ENCODE measurements around the gene GSTM5.
"Not testable (repeated sequence)": the region's sequence is repeated elsewhere in the genome, so short reads cannot be mapped to it uniquely, and the experiment has no call there.

GSTM5 gene

DNA sequence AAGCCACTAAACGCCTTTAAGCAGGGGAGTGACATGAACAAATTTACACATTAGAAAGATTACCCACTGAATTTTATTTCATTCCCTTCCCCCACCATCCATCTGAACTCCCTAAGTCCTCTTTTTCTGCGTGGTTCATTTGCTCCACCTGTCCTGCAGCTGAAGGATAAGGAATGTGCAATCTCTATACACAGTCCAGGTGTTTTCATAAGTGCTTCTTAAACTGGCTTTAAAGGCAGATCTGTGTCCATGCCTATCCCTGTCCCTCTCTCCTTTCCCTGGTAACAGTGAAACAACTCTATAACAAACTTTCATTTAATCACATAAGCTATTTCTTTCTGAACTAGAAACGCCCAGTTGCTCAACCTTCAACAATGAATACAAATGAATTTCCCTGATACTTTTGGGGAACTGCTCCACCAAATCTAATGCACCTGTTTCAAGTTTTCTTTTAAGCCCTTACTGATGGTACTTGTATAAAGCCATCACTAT, 20.4 kb downstream of the GSTM5 start:
- DNase-seq = no peak

DNA sequence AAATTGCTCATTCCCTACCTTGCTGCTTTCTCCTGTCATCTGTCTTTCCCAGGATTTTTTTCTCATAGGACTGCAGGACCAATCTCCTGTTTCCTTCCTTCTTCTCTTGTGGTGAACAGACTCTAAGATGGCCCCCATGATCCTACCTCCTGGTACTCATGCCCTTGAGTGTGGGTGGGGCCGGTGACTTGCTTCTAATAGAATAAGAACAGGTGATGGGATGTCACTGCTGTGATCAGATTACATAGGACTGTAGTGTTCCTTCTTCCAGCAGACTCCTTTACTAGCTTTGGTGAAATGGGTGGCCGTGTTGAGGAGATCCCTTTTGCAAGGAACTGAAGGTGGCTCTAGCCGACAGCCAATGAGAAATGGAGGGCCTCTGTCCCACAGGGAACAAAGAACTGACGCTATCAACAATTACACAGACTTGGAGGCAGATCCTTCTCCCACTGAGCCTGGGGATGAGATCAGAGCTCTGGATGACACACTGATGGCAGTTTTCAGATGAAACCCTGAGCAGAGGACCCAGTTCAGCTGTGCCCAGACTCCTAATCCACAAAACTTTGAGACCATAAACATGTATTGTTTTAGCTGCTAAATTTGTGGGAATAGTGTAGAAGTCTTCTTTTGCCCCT, 21.3 kb downstream of the GSTM5 start:
- no peak for DNase-seq

- peak; percentile 78 for DNase-seq
These were observed 27.9 kb downstream of the GSTM5 start for GRCh38 chr1:109739738-109740614.

DNA sequence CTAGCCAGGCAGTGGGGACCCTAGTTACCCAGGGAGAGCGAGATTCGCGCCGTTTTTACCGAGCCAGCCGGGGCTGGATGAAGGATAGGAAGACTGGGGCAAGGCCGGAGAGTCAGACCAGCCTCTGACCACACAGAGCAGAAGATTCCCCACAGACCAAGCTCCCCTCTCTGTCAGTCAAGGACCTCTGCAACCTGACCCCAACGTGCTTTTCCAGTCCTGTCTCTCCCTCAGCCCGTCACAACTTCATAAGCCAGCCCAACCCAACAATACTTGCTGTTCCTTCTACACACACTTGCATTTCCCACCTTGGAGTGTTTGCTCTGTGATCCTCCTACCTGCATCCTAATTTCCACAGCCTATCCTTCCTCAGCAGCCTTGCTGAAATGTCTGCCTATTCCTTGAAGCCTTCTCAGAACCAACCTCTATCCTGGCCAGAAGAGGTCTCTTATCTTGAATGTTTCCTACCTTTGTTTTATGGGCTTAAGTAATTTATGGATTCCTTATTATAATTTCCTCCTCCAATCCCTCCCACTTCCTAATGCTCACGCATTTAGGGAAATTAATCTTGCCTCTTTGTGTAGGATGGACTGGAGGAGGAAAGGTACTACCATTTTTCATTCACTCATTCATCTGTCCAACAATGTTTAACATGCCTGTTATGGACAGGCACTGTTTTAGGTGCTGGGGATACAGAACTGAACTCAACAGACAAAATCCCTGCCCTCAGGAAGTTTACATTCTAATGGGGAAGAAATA, 28.7 kb downstream of the GSTM5 start, which contains the start of gene GSTM3:
Gene GSTM3 (minus strand): TSS at position 424 of the 759 bp plus-strand sequence. CDS start 751 bp downstream, outside the sequence.
- no peak for DNase-seq

GRCh38 chr1:109748311-109748710, 36.3 kb downstream of the GSTM5 start:
- not testable (repeated sequence) for DNase-seq

- DNase-seq = no peak
These were observed 37.2 kb downstream of the GSTM5 start for GRCh38 chr1:109749221-109749620.

- no peak for DNase-seq
These were observed 38.3 kb downstream of the GSTM5 start for GRCh38 chr1:109750241-109750882.

DNA sequence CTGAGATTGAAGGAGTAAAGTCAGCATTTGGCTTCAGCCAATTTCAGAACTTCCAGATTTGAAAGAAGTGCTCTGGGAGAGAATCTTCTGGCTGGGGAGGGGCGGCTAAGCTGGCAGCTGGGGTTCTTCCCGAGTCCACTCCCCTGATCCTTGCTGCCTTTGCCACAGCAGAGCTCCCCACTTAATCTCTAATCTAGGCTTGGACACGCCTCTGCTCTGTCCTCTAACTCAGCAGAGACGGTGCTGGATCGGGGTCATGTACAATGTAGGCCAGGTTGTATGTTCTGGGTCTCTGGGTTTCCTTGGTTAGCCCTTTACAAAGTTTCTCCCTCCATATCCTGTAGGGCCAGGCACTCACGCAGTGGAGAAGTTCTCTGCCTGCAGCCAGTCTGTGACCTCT, 38.9 kb downstream of the GSTM5 start:
- DNase-seq = no peak

GRCh38 chr1:109751531-109752260, 39.6 kb downstream of the GSTM5 start:
- DNase-seq = no peak

GRCh38 chr1:109754738-109755137, 42.7 kb downstream of the GSTM5 start:
- no peak for DNase-seq

DNA sequence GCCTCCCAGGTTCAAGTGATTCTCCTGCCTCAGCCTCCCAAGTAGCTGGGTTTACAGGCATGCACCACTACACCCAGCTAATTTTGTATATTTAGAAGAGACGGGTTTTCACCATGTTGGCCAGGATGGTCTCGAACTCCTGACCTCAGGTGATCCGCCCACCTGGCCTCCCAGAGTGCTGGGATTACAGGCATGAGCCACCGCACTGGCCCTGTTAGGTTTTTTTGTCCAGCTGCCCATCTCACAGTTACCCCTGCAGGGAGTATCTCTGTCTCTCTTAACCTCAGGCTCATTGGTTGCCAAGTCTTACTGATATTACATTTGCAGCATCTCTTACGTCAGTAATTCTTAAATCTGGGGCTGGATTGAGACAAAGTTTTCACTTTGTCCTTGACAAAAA, 44.3 kb downstream of the GSTM5 start:
- not testable (repeated sequence) for DNase-seq

GRCh38 chr1:109756848-109757521, 44.9 kb downstream of the GSTM5 start:
- no peak for DNase-seq

DNA sequence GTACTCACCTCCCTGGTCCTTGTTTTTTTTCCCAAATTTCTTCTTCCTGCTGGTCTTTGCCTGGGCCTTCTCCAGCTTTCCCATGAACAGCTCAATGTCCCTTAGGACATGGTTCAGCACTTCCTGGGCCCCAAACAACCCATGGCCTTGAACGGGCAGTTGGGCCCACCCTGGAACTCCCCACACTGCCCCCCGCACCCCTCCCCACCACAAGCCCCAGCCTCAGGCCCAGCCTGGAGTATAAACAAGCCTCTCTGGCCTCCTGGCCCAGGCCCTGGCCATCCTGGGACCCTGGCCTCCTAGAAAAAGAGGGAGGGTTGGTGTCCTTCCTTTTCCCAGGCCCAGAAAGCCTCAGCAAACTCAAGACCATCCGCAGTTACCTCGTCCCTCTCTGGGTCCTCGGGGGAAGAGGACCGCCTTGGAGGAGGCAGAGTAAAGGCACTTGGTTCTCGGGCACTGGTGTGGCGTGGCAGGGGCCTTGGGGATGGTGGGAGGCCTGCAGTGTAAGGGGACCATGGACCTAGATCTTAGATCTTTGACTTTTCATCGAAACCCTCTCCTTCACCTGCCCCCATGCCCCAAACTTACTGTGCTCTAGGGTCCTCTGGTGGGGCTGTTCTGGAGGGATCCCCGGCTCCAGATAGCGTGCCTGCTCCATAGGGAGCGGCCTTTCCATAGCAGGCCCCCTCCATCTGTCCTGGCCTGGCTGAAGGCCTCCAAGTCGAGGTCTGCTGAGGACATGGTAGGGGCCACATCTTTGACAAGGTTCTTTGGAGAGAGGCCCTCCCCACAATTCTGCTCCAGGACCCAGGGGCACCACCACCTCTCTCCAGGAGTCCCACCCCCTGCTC, 46.1 kb downstream of the GSTM5 start:
- no peak for DNase-seq

DNA sequence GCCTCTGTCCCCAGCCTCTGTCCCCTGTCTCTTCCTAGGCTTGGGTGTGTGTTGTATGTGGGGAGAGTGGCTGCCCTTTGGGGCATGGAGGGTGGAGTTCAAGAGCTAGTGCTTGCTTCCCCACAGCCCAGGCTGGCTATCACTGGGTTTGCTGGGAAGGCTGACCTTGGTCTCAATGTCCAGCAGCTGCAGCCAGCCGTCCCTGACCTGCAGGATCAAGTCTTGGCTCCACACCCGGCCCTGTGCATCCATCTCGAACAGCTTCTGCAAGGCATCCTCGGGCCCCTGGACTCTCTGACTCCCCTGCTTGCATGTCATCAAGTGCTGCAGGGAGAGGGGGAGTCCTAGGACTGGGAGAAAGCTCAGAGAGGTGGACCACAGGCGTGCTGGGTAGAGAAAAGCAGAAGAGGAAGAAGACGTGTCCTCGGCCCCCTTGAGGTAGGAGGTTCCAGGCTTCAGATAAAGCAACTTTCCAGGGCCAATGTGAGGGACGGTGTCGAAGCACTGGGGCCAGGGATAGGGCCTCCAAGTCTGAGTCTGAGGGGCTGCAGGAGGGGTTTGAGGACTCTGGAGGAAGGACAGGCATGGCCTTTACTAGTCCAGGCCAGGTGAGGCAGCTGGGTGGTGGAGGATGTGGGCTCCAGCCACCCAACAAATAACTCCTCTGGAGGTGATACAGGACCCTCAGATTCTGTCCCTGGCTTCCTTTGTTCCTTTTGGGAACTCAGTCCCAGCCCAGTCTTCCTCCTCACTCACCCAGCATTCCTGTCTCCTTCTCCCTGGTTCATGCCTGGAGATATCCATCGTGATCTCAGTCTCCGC, 47.7 kb downstream of the GSTM5 start:
- no peak for DNase-seq

DNA sequence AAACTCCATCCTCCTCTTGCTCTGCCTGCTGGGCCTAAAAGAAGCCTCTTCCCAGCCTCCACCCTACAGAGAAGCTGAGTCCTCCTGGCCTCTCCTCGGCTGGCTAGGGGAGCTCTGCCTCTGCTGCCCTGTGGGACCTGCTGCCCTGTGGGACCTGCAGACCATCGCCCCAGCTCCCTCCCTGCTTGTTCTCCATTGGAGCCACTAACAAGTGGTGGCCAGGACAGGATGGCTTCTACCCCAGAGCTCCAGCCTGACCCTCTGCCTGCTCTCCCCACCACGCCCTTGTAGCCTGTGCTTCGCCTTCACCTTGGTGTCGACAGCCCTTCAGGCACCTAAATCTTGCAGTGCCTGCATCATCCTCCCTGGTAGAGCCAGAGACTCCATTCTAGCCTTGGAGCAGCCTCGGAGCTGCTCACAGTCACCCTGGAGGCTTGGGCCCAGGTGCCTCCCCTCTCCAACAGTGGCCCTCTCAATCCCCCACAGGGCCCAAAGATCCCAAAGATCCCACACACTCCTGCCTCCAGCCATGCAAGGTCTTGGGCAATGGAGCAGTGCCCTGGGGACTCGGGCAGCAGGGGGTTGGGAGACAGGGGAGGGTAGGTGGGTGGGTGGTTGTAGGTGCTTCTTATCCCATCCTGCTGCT, 48.7 kb downstream of the GSTM5 start:
- no peak for DNase-seq

DNA sequence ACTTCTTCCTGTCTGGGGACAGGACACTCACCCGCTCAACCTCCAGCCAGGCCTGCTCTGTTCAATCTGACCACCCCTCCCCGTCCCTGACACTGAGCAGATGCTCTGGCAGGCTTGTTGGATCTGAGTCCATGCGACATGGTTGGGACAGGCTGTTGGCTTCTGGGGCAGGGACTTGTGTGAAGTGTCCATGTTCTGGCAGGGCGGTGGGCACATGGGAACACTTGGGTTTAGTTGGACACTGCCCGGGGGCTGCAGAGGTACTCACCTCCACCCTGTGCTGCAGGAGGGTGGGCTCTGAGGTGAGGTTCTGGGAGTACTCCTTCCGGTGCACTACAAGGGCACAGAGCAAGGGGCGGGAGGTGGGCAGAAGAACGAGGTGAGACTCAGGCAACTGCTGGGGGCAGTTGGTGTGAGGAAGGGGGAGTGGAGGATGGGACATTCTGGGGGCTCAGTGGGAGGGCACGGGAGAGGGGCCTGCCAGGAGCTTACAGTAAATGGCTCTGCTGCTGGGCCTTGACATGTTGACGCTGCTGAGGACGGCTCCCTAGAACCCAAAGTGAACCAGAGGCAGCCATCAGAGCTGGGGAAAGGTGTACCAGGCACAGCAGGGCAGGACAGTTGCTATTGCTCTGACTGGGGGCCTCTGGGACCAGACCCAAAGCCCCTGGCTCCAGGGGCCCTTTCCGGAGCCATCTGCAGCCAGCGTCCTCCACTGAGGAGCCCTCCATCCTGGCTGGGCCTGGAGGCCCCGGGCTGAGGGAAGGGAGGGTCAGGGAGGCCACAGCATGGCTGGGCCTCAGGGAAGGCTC, 49.4 kb downstream of the GSTM5 start:
- DNase-seq = no peak

DNA sequence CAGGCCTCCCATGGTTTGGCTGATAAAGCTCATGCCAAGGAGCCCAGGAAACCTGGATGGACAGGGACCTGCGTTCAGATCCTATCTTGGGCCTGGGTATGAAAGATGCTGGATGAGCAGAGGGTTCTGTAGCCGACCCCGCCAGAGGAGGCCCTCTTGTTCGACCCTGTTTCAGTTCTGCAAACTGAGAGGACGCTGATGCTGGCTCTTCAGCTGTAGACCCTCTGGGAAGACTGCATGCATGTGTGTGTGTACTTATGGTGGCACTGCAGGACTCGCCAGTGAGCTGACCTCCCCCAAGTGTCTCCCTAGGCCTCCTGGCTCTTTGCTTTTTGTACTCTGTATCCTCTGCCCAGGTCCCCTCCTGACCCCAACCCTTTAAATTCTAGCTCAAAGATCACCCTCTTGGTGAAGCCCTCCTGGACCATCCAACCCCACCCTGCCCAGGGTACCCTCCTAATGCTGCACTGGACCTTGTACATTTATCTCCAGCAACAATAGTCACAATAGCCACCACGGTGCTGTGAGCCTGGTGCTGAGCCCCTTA, 50.1 kb downstream of the GSTM5 start:
- DNase-seq = no peak

All from CD4-positive, alpha-beta T cell treated with Interleukin-4 for 4 hours (primary cell).